HG03025 (cell line): ENCODE data around the gene LRRC51.

Experiments used
- ATAC-seq: cut with Tn5 transposase; IDR thresholded peaks from one replicate; pipeline ENCODE4 v1.9.1; 2021; ENCODE audit warnings: mild to moderate bottlenecking, moderate library complexity; ENCODE audit not compliant: unreplicated experiment, low FRiP score

LRRC51 gene

DNA sequence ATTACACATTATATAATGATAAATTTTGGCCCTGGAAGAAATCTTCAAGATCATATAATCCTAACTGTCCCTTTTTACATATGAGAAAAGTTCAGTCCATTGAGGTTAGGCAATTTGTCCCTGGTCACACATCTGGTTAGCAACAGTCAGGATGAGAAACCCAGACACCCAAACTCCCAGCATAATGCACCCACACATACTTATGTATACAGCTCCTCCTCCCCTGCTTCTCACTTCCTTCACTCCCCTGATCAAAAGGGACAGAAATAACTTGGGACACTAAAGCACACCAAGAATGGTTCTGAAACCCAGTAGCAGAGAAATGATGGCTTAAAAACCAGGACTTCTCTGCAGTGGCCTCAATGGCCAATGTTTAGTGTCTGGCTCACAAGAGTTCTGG lies 11.4 kb upstream of the LRRC51 start:
- ATAC-seq = no peak

DNA sequence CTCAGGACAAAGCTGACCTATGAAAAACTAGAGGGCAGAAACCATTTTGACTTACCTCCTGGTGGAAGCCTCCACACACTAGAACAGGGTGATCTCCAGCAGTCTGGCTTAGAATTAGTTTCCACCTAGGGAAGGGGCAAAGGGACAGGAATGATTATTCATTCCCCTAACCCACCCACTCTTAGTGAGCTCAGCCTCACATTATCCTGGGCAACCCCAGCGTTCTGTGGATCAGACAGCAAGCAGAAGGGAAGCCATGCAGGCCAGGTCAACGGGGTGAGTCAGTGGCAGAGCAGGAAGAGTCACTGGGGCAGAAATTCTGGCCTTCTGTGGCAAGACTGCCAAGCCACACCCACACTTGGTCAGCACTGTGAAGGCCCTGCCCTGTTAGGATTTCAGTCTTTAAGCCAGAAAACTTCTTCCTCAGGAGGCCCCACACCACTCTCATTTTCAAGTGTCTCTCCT lies 10.8 kb upstream of the LRRC51 start:
- ATAC-seq = no peak

DNA sequence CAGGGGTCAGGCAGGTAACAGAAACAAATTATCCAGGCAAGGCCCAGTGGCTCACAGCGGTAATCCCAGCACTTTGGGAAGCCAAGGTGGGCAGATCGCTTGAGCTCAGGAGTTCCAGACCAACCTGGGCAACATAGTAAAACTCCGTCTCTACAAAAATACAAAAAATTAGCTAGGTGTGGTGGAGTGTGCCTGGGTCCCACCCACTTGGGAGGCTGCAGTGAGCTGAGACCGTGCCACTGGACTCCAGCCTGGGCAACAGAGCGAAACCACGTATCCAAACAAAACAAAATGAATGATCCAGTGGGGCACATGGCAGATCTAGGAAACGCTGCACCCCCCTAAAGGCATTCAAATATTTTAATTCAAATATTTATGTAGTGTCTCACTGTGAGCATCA lies 10.2 kb upstream of the LRRC51 start:
- no peak for ATAC-seq

DNA sequence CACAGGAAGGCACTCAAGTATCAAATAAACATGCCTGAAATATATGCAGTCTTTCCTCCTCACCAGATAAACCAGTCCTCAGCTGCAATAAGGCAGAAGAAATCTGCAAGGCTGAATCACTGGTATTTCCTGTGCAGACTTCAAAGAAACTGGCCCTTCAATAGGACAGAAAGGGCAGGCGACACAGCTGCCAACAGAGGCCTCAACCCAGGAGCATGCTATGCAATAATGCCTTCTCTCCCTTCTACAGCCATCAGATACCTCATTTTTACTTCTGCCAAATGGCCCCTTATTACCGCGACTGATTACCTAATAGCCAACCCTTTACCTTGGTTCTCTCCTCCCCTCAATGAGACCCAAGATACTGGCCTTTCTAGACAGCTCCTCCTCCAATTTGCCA lies 8.3 kb upstream of the LRRC51 start:
- ATAC-seq = no peak

DNA sequence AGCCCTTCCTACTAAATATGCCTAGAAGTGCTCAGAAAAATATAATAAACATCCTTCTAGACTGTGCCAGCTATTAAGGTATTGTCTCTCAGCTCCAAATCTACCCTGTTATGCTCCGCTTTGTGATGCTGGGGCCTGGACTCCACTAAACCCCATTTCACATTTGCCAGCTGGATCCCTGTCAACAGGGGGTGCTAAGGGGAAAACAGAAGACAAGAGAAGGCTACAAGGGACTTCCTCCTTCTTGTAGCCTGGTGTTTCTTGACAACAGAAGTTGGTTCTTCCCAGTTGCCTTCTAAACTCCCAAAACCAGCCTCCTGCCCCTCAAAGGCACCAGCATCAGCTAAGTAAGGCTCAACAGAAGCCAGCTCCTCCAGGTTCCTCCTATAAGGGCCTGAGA lies 5.5 kb upstream of the LRRC51 start:
- no peak for ATAC-seq

DNA sequence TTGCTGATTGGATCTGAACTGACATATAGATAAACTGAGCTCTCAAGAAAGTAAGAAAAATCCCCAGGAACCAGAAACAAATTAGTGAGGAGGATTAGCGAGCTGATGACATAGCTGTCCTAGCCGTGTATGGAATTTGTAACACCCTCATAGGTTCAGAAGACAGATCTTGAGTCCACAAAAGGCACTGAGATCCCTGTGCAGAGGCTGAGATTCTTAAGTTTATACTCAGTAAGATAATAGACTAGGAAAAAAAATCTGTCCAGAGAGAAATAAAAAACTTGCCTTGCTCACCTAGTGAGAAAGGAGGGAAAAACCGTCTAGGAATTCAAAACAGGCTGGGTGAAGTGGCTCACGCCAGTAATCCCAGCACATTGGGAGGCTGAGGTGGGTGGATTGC lies 4.9 kb upstream of the LRRC51 start:
- no peak for ATAC-seq

DNA sequence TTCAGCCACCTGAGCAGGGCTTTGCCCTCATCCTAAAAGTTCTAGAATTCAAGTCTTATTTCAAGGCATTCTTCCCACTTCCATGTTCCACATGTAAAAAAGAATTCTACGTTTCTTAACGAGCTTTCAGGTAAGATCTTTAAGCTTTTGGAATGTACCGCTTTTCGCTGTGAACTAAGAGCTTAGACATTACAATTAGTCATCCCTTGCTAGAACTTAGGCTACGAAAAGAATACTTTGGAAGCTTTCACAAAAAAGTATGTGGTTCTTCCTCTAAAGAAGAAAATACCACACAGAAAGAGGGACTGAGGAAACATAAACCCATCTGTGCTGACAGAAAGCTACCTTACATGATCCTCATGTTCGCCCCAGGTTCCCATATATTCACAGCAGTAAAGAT lies 2.2 kb upstream of the LRRC51 start:
- no peak for ATAC-seq

DNA sequence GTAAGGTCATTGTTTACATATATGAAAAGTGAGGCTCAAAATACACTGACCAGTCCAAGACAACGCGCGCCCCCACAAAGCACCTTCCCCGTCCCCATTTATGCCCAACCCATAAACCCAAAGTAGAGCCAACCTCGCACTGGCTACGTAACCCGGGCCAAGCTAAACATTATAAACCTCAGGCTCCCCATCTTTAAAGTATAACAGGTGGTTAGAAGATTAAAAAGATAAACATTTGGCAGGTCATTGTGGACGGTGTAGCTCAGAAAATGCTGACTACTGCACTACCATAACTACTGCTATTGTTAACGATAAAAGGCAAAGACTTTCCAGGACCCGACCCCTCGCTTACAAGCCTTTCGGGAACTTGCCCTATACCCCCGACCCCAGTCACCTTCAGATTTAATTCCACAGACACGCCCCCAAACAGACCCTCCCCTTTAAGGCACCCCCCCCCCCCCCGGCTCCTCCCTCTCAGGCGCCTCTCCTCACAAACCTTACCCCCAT lies 778 bp upstream of the LRRC51 start:
- ATAC-seq = no peak

DNA sequence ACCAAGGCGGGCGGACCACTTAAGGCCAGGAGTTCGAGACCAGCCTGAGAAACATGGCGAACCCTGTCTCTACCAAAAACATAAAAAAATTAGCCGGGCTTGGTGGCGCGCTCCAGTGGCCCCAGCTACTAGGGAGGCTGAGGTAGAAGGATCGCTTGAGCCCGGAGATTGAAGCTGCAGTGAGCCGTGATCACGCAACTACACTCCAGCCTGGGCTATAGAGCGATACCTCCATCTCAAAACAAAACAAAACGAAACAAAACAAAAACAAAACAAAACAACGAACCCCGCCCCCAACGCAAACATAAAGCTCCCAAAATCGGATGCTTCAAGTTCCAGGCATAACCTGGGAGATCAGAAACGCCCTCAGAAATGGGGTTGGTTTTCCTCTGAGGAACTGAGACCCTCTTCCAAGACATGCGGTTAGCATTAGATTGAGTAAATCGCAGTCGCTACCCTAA lies 564 bp downstream of the LRRC51 start:
- no peak for ATAC-seq

DNA sequence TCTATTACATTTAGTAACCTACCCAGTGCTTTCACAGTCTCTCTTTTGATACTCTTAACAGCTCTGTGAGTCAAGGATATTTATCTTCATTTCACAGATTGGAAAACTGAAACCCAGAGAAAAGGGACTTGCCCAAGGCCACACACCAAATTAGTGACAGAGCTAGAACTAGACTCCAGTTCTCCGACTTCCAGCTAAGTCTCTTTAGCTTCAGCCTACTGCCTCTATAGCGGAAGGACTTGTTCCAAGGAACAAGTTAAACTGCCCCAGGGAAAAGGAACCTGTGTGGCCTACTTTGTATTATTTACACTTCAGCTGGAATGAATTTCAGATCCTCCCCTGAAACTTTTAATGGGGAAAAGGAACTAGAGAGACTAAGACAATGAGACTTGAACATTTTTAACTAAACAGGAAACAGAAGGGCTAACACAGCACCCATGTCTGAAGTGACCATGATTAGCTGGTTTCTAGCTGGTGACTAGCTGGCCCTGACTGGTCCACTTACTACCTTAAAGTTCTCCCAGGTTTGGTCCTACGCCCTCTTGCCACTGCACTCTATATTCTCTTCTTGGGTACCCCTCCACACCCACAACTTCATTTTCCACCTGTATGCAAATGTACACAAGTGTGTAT lies 1.3 kb downstream of the LRRC51 start:
- no peak for ATAC-seq

DNA sequence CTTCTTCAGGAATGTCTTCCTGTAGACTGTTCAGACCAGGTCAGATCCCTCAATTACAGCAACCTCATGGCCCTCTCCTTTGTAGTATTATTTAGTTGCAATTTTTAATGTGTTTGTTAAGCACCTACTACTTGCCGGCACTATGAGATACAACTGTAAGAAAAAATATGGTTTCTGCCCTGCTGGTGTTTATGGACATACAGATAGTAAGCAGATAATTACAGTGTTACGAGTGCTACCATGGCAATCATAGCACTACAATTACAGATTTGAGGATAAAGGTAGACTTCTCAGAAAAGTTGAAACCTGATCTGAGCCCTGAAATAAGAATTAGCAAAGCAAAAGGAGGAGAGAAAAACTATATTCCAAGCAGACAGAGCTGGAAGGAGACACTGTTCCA lies 2.8 kb downstream of the LRRC51 start:
- ATAC-seq = no peak

DNA sequence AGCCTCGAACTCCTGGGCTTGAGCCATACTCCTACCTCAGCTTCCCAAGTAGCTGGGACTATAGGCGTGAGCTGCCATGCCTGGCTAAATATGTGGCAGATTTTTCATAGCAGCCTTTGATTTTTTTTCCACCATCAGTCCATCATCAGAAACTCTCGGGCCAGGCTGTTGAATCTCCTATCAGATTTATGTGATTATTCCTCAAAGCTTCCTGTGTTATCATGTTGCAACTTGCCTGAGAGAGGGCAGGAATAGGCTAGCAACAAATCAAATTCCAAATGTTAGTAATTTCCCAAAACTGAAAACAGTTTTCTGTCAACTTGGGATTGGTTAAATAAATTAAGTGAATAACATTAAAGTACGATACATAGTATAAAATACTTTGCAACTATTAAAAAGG lies 3.4 kb downstream of the LRRC51 start:
- ATAC-seq = no peak

DNA sequence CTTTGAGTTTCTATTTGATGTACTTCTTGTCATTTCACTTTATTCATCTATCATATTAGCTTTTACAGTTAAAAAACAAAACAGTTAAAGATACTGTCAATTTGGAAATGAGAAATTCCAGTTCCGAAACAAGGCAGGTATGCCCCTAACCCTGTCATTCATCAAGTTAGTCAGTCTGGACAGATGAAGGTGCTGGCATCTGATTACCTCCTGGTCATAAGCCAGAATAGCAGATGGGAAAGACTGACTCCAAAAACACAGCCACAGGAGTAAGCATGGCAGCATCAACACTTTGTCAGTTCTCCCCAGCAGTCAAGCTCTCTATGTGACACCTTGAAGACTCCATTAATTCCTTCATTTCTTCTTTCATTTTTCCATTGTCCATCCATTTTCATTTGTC lies 4.3 kb downstream of the LRRC51 start:
- ATAC-seq = no peak

DNA sequence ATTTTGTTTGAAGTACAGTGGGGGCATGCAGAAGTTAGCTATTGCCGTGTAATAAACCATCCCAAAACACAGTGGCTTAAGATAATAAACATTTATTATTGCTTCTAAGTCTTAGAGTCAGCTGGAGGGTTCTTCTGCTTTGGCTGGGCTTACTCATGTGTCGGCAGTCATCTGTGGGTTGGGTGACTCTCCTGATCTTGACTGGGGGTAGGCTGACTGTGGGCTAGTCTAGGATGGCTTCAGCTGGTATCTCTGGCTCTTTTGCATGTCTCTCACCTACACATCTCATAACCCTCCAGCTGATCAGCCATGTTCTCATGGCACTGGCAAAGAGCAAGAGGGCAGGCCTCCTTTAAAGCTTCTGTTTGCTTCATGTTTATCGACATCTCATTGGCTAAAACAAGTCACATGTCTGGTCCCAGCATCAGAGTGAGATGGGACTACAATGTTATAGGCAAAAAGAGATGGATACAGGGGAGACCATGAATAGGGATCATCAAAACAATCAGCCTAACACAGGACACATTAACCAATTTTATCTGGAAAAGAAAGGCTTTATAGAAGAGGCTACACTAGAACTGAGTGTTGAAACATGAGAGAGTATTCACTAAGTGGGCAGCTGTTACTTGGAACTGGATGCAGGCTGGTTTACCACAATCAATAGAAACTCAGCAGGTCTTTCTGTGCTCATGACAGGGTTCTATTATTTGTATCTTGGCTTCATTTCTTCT lies 5.1 kb downstream of the LRRC51 start:
- no peak for ATAC-seq

DNA sequence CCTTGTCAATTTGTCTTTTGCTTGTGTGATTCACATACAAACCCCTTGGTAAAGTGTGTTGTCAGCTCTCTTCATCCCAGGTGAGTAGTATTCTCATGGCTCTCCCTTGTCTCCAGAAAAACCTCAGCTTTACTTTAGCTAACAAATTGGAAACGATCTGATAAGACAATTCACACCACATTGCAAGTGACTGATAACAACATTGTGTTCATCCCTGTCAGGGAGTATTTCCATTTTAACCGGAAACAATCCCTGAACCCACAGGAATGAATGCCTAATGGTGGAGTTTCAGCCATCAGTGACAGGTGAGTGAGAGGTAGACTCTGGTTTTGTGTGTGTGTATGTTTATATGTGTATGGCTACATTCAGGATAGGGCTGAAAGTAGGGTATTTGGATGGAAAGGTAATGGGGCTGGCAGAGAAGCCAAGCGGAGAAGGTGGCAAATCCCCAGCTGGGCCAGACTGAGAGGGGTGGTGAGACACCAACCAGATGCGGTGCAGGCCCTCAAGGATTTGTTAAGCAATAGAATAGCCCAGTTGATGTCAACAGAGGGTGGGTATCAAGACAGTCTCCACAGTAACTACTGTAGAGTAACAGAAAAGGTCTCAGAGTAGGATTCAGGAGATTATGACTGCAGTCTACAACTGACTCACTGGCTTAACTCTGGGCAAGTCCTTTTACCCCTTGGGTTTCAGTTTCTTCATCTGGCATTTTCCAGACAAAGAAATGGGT lies 7.6 kb downstream of the LRRC51 start:
- ATAC-seq = no peak

DNA sequence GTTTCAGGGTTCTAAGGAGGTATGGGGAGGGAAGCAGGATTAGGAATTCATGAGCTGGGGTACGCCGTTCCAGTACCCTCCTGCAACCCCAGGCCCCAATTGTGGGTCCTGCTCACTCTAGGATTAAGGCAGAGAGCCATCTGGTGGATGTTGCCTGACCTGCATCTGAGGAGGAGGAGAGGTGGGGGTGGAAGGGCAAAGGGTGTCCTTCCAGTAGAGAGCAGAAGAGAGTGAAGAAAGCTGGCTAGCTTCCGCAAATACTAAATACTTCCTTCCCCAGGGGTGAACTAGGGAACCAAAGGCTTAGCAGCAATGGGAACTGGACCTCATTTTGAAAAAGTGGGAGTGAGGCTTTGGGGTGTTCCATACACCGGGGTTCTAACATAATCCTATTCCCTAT lies 10.6 kb downstream of the LRRC51 start:
- no peak for ATAC-seq

DNA sequence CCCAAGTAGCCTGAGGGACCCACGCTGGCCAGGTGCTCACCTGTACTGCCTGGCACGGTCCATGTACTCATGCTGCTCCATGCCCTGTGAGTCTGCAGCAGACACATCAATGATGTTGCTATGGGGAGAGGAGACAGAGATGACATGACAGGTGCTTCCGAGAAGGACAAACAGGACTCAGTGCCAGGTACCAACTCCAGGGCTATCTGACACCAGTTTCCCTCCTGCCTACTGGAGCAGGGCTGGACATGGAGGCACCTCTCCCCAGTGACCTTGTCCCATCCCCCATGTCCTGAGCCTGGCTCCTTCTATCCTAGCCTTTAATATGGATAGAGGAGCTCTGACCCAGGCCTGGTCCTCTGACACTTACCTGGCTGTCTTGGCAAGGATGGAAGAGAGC lies 18.1 kb downstream of the LRRC51 start:
- ATAC-seq = no peak

DNA sequence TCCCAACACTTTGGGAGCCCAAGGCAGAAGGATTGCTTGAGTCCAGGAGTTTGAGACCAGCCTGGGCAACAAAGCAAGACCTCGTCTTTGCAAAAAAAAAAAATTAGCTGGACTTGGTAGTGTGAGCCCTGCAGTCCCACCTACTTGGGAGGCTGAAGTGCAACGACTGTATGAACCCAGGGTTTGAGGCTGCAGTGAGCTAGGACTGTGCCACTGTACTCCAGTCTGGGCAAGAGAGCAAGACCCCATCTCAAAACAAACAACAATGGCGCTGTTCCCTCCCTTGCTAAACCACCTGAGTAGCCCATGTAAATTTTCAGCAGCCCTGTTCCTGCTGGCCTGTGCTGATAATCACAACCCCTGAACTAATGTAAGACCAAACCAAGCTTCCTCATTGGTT lies 19.4 kb downstream of the LRRC51 start:
- no peak for ATAC-seq

DNA sequence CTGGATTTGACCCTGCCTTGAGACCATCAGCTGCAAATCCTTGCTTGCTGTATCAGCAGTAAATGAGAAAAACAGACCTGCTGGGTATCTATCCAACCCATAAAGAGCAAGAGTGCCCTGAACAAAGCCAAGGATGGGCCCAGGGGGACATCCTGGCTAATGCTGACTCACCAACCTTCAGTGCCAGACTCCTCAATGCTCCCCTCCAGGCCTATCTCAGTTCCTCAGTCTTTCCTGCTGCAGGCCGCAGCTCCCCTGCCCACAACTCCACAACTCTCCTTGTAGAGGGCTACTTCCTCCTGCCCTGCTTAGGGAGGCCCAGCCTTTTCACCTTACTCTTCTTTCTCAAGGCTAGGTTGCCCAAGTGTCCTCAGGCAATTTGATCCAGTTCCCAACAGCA lies 19.8 kb downstream of the LRRC51 start:
- no peak for ATAC-seq

DNA sequence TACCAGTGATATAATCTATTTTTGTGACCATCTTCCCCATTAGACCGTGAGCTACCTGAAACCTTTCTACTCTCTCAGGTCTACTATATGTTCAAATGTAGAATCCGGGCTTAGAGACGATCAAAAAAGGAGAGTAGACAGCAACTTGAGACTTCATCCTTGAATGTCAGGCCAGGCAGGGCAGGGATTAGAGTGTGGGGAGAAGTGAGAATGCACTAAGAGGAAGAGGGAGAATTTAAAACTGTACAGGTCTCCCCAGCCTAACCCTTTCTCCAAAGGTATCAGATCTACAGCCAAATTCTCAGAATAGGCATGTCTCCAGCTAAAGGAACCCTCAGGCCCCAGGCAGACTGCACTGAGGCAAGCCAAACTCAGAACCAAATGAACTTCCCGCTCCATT lies 21.5 kb downstream of the LRRC51 start:
- ATAC-seq = no peak

DNA sequence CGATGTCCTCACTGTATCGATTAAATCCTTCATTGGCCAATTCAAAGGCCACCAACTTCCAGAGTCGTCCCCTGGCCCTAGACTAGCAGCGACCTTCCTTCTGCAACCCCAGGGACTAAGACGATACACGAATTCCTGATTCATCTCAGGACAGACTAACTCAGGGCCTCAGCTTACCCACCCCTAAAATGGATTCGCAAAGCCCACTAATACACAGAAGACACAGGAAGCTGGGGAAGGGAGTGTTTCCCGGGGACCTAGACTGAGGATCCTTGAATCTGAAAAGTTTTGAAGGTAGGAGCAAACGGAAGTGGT lies 21.9 kb downstream of the LRRC51 start:
- peak; percentile 3 for ATAC-seq
